ENCODE measurements around the gene FGD5.

FGD5 gene, protein sequence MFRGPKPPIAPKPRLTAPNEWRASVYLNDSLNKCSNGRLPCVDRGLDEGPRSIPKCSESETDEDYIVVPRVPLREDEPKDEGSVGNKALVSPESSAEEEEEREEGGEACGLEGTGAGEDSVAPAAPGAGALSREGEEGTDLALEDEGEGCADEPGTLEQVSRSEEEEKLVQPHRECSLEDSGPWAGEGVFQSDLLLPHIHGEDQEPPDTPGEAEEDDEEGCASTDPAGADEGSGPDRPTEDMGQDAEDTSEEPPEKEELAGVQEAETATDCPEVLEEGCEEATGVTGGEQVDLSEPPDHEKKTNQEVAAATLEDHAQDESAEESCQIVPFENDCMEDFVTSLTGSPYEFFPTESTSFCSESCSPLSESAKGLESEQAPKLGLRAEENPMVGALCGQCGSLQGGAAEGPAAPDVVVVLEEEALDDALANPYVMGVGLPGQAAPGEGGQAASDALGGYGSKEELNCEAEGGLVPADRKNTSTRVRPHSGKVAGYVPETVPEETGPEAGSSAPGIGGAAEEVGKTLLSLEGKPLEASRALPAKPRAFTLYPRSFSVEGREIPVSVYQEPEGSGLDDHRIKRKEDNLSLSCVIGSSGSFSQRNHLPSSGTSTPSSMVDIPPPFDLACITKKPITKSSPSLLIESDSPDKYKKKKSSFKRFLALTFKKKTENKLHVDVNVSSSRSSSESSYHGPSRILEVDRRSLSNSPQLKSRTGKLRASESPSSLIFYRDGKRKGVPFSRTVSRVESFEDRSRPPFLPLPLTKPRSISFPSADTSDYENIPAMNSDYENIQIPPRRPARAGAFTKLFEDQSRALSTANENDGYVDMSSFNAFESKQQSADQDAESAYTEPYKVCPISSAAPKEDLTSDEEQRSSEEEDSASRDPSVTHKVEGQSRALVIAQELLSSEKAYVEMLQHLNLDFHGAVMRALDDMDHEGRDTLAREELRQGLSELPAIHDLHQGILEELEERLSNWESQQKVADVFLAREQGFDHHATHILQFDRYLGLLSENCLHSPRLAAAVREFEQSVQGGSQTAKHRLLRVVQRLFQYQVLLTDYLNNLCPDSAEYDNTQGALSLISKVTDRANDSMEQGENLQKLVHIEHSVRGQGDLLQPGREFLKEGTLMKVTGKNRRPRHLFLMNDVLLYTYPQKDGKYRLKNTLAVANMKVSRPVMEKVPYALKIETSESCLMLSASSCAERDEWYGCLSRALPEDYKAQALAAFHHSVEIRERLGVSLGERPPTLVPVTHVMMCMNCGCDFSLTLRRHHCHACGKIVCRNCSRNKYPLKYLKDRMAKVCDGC (N-terminal part only)

DNA sequence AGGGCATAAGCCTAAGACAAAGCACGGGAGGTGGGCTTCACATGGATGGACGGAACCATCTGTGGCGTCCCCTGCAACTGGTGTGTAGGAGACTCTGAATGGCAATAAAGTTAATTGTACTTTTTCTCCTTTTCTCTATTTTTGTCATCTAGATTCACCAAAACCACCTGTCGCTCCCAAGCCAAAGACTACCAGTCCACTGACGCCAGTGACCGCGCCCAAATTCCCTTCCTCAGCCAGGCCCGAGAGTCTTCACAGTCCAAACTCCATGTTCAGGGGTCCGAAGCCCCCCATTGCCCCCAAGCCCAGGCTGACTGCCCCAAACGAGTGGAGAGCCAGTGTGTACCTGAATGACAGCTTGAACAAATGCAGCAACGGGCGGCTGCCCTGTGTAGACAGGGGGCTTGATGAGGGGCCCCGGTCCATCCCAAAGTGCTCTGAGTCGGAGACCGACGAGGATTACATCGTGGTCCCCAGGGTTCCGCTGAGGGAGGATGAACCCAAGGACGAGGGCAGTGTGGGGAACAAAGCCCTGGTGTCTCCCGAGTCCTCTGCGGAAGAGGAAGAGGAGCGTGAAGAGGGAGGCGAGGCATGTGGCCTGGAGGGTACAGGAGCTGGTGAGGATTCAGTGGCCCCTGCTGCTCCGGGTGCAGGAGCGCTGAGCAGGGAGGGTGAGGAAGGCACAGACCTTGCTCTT is at the start of gene FGD5:
TSS of gene FGD5 (plus strand) at position 159 of the 697 bp plus-strand sequence. CDS start at position 269, 110 bp downstream.
- TF ChIP-seq, protein P1, sequence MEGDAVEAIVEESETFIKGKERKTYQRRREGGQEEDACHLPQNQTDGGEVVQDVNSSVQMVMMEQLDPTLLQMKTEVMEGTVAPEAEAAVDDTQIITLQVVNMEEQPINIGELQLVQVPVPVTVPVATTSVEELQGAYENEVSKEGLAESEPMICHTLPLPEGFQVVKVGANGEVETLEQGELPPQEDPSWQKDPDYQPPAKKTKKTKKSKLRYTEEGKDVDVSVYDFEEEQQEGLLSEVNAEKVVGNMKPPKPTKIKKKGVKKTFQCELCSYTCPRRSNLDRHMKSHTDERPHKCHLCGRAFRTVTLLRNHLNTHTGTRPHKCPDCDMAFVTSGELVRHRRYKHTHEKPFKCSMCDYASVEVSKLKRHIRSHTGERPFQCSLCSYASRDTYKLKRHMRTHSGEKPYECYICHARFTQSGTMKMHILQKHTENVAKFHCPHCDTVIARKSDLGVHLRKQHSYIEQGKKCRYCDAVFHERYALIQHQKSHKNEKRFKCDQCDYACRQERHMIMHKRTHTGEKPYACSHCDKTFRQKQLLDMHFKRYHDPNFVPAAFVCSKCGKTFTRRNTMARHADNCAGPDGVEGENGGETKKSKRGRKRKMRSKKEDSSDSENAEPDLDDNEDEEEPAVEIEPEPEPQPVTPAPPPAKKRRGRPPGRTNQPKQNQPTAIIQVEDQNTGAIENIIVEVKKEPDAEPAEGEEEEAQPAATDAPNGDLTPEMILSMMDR (IDR thresholded peaks at IDR 0.05; ENCODE audit: extremely low read depth, insufficient read depth, missing control alignments), result no peak
- in situ Hi-C loops (cut with MboI; ENCODE audit: low pct_unique_long_range_greater_than_20kb, low sequenced_read_pairs, unreplicated experiment), result no loop called here
- no peak for DNase-seq (ENCODE audit: low spot score)

DNA sequence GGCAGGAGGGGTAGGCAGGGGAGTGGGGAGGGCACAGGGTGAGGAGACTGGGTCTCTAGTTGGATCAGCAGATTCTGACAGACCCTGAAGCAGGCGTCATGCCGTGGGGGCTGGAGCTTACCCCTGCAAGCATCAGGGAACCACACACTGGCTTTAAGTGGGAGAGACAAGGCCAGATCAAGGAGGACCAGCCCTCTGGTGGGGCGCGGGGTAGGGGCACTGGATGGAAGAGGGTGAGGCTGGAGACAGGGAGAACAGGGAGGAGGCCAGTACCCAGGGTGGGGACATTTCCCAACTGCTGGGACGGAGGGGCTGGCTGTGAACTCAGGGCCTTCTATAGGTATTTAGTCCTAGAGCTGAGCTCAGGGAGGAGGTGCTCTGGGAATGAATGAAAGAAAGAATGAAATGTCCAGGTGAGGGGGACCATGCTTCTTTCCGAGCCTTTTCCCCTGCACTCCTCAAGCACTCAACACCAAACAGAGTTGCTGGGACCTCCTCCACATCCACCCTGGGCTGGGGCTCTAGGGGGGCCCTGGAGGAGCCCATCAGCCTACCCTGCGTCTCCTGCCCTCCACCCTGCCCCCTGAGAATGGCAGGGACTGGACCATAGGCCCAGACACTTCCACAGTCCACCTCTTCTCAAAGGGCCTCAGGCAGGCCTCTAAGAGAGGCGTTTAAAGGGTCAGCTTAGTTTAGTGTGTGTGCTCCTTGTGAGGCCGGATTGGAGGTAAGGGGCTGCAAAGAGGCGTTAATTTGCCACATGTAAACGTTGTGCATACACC is 49.0 kb upstream of the FGD5 start:
- in situ Hi-C loops (cut with MboI; ENCODE audit: low pct_unique_long_range_greater_than_20kb, low sequenced_read_pairs, unreplicated experiment), result no loop called here
- TF ChIP-seq, protein P1 (IDR thresholded peaks at IDR 0.05; ENCODE audit: extremely low read depth, insufficient read depth, missing control alignments), result no peak
- DNase-seq (ENCODE audit: low spot score), result no peak

DNA sequence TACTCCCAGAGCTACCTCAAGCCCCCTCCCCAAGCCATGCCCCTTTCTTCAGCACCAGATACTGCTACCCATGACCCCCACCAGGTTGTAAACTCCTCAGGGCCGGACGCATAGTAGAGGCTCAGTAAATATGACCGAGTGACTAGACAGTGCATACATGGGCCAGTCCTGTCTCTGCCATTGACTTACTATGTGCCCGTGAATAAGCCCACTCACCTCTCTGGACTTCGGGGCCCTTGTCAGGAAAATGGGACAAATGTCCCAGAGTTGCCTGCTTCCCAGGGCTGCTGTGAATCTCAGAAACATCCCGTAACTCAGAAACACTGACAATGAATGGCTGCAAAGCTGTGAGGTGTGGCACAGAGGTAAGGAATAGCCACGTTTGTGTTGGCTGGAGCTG is 48.2 kb upstream of the FGD5 start:
- in situ Hi-C loops (cut with MboI; ENCODE audit: low pct_unique_long_range_greater_than_20kb, low sequenced_read_pairs, unreplicated experiment), result no loop called here
- DNase-seq (ENCODE audit: low spot score), result no peak
- TF ChIP-seq, protein P1 (IDR thresholded peaks at IDR 0.05; ENCODE audit: extremely low read depth, insufficient read depth, missing control alignments), result no peak

DNA sequence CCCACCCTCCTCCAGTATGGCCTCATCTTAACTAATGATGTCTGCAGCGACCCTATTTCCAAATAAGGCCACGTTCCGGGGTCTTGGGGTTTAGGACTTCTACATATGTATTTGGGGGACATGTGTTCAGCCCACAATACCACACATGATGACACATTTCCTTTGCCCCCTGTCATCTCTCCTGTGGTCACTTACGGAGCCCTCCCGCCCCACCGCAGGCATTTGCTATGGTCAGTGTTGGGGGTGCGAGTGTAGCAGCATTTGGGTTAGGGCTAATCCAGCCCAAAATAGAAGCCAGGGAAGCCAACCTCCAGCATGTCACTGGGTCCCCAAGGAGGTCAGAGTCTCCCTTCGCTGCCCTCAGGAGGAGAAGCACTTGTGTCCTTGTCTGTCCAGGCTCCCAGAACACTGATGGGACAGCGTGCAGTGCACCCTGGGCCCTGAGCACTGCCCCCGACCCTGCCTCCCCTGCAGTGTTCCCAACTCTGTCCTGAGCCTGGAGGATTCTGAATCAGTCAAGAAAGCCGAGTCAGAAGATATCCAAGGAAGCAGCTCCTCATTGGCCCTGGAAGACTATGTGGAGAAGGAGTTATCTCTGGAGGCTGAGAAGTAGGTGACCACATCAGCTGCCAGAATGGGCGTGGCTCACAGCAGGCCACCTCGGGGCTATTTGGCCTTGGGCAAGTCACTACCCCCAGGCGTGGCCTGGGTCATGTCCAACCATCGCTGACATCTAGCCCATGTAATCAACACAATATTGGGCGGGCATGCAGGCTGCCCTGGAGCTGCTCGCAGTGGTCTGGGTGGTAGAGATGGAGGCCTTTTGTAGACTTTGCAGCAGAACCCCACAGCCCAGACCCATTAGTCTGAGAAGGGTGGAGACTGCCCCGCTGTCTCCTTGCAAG is 46.9 kb upstream of the FGD5 start:
- in situ Hi-C loops (cut with MboI; ENCODE audit: low pct_unique_long_range_greater_than_20kb, low sequenced_read_pairs, unreplicated experiment), result no loop called here
- DNase-seq (ENCODE audit: low spot score), result no peak

More for the DNA sequence above, 46.9 kb upstream of the FGD5 start:
- TF ChIP-seq, protein P1 (IDR thresholded peaks at IDR 0.05; ENCODE audit: extremely low read depth, insufficient read depth, missing control alignments), result no peak

All from GM13977 (cell line).